ENCODE results near the gene KCNQ1OT1.
A peak's percentile ranks its signal among the peaks of the same experiment; 100 is the strongest.

KCNQ1OT1 gene

DNA sequence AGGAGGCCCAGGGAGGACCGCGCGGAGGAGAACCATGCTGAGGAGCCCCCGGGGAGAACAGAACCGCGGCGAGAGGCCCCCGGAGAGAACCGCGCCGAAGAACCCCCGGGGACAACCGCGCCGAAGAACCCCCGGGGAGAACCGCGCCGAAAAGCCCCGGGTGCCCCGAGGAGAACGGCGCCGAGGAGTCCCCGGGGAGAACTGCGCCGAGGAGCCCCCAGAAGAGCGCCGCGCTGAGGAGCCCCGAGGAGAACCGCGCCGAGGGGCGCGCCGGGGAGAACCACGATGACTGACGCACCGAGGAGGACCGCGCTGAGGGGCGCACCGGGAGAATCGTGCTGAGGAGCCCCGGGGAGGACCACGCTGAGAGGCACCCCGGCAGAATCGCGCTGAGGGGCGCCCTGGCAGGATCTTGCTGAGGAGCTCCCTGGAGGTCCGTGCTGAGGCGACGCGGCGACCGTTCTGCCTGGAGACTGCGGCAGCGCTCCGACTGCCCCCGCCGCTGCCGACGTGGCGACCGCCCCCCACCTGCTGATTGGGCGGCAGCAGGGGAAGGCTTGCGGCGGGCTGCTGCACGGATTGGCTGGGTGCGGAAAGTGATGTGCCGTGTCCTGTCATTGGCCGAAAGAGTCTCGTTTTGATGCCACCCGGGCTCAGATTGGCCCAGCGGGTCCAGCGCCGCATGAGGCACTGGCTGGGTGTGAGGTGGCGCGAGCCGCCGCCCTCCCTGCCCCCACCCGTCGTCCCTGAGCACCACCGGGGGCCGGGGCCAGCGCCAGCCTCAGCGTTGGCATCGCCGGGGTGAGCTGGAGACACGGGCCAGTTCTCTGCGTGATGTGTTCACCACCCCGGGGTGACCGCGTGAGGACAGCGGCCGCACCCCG lies at the start of gene KCNQ1OT1:
Gene KCNQ1OT1, minus strand, starts transcription at position 464 of the 884 bp plus-strand sequence.
- peak; percentile 82 to 85 for DNase-seq

DNA sequence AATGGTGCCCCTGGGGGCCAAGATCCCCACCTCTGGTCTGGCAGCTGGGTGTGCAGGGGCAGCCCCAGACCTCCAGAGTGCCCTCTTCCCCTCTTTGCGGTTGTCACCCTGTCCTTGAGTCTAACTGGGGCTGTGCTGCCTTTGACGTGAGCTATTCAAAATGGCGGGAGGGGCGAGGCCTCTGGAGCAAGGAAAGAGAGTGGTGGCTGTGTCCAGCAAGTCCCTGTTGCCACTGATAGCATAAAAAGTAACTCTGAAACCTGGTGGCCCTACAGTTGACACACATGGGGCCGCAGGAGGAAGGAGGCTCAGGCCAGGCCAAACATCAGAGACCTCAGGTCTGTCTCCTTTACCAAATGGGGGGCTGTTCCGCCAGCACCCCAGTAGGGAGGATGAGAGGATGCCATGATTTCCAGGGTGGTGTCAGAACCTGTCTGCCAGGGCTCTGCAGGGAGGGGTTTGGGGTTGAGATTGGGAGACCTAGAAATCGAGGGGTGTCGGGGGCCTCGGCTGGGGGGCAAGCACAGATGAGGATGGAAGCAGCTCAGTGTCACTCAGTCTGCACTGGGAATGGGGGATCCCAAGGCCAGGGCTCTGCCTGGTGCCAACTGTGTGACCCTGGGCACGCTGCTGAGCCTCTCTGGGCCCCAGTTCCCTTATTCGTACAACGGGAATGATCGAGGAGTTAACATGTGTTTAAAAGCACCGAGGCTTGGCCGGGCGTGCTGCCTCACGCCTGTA lies 49.2 kb upstream of the KCNQ1OT1 start:
- no peak for DNase-seq

DNA sequence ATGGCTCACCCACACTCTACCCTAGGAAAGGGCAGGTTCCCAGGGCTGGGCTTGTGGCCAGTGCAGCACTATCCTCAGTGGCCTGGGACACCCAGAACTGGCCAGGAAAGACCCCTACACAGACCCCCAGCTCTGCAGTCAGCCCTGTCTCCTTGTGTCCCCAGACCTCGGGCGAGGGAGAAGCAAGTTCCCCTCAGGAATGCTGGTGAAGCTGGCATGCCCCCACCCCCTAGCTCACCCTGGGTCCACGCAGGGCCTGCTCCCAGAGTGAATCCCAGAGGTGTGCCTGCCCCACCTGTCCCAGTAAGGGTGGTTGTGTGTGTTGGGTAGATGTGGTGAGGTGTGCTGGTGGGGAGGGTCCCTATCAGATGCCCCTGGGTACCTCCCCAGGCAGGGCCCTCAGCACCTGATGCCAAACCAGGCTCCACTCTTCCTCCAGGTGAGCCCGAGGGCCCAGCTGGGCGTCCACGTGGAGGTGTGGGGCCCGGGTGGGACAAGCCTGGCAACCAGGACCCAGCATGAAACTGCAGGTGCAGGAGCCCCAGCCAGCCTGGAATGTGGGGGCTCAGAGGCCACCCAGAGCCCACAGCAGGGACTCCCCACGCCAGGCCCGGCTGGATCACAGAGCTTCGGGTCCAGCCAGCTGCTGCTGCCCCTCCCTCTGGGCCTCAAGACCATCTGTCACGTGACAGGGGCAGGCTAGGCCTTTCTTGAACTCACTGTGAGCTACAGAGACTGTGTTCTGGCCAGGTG lies 48.4 kb upstream of the KCNQ1OT1 start:
- no peak for DNase-seq

DNA sequence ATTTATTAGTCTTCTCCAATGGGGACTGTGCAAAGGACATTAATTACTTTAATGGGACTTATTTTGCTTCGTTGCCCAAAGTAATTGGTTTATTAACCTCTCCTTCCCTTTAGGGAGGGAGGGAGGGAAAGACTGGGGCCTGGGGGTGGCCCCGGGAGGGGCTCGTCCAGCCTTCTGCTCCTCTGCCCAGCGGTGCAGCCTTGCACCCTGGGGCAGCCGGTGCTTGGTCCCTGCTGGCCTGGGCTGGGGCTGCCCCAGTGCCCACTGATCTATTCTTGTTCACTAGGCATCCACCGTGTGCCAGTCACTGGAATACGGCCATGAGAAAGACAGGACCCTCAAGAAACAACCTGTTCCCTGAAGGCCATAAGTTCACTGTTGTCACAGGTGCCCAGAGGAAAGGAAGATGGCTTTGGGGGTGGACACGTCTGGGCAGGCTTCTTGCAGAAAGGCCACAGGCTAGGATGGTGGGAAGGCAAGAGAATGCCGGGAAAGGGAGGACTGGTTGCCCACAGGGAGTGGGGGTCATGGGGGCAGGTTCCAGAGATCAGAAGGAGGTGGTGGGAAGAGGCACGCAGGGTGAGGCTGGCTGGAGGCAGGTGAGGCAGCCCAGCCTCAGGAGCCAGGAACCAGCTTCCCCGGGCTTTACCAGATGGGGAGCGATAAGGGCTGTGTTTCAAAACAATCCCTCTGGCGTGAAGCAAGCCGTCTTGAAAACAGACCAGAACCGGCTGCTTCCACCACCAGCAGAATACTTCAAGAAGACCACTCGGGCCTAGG lies 47.6 kb upstream of the KCNQ1OT1 start:
- DNase-seq, result no peak

DNA sequence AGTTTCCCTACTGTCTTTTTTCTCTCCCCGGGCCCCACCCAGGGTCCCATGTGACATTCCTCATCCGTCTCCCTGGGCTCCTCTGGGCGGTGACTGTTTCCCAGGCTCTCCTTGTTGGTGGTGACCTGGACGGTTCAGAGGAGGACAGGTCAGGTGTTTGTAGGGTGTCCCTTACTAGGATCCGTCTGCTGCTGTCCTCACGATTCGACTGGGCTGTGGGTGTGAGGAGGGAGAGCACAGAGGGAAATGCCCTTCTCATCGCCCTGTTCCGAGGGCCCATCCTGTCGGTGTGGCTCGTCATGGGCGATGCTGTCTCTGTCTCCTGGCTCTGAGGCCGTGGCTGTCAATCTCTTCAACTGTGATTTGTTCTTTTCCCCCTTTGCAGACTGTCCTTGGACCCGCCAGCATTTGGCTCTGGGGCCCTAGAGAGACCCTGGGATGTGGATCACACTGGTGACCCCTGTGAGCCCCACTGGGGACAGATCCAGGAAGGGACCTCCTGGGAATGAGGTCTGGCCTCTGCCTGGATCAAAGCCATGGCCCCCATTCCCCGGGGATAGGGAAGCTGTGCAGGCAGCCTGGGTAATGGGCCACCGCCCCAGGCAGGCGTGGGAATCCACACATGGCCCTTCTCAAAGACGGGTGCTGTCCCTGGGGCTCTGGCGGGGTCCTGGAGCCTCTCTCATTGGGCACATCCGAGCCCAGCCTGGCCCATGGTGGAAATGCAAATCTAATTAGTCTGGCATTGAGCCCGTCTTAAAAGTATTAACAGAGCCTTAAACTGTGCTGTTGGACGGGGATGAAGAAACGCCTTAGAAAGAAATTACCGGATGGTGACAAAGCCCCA lies 46.8 kb upstream of the KCNQ1OT1 start:
- DNase-seq, result peak in 1 of 2 donors; percentile 16

DNA sequence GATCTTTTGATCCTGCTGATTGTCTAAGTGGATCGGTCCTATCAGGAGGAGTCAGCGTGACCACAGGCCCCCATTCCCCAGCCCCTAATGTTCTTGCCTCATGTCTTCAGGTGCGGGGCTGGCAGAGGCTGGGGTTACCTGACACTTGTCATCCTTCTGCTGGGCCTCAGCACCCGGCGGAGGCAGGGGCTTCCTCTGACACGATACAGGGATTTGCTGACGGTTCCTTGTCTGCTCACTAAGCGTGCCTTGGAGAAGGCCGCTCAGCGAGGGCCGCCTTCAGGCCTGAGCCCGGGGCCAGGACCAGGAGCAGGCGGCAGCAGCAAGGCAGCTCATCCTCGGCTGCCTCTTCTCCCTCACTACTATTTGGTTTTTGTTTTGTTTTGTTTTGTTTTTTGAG lies 45.7 kb upstream of the KCNQ1OT1 start:
- DNase-seq, result no peak

DNA sequence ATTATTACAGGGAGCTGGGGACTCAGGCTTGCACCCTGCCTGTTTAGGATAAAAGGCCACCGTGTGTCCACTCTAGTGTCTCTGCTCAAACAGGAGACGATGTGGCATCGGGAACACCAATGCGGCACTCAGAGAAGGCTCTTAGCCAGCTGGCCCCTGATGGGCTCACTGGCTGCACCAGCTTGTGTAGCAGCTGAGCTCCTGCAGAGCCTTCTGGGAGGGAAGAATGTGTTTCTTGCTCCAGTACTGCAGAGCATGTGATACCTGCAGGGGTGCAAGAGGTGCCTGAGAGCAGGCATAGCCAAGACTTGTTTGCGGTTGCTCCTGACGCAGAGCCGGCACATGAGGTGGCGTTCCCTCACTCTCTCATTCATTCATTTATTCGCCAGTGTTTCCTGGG lies 44.4 kb upstream of the KCNQ1OT1 start:
- DNase-seq, result peak in 1 of 2 donors; percentile 20

DNA sequence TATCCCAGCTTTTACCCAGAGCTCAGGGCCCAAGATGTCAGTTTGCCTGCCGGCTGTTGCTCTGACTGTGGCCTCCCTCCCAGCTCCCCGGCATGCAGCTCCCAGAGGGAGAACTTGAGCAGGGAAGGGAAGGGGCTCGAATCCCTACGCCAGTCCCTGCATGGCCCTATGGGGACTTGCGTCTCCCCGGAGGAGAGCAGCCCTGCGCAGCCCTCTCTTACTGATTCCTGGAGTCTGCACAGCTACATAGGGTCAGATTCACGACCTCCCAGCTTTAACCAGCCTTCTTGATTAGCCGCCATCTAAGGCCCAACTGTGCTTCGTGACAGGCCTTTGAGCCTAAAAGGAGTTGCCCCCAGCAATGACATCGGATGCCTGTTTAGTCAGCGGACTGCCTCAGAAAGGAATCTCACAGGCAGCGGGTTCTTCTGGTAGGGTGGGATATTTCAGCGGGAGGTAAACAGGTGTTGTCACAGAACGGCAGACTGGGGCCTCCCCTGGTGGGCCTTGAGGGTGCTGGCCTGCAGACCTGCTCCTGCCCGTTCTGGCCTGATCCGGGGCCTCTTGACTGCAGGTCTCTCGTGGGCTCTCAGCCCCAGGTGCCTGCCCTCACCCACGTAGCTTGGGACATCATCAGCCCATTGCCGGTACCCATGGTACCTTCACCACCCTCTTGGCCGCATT lies 43.8 kb upstream of the KCNQ1OT1 start:
- DNase-seq, result no peak

DNA sequence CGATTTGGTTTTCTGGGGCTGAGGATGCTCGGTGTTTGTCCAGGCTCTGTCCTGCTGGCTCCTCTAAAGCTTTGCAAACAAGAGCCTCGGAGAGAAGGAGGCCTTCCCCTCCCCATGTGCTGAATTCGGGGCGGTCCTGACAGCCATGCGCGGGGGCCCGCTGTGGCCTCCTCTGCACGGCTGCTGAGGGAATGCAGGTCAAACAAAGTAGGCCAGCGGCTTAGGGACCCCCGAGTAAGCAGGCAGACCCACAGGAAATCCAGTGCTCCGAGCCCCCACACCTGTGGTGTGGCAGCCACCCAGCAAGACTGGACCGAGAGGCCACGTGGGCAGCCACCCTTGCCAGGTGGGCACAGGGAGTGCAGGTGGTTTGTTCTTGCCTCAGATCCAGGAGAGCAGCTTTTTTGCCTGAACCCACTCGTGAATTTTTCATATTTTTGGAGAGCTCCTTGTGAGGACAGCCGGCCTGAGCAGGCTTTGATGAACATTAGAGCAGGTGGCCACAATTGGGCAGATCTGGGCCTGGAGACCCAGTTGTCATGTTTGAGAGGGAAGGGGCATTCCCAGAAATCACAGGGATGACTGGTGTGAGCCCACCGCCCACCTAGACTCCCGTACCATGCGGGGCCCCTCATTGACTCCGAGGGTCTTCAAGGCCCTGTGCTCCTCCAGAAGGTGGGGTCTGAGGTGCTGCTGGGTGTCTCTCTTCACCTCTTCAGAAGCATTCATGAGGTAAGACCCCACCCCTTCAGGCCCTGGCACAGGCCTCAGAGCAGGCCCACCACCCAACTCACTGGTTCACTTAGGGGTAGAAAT lies 43.0 kb upstream of the KCNQ1OT1 start:
- no peak for DNase-seq

DNA sequence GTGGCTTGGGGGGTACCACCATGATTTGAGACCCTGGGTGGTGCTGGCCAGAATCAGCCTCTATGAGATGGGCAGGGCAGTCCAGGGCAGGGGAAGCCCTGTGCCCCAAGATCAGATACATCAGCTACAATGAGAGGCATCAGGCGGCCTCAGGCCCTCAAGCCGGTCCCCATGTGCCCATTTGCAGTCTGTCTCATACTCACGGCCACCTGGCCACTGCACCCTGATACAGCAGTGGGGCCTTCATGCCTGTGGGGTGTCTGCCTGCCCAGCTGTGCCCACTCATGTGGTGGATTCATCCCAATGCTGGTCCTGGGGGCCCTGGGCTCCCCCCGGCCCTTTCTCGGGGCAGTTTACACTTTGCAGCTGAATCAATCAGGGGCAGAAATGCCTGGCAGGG lies 42.4 kb upstream of the KCNQ1OT1 start:
- DNase-seq, result no peak

DNA sequence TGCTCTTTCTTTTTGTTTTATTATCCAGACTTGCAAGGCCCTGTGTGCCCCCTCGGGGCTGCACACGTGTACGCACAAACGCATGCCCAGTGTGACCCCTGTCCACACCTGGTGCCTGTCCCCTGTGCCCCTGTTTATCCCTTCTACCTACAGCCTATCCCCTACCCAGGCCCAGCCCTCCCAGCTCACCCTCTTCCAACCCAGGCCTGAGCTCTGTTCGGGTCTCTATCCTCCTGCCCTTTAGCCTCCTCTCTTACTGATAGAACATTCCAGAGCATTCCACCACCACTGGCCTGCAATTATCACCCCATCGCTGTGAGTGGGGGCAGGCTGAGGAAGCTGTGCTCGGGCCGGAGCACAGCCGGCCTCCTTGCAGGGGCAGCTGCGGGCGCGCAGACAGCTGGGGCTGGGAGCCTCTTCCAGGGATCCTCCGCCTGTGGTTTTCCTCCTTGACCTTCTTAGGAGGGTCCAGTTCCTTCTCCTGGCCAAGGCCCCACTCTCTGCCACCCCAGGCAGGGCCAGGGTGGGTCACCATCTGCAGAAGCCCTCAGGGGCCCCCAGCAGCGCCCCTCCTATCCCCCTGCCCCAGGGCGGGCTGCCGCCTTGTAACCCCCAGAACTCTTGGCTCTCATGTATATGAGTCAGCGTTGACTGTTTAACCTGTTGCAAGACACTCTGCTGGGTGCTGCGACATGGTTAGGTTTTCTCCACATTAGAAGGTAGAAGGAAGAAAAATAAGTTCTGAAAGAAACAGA lies 41.8 kb upstream of the KCNQ1OT1 start:
- DNase-seq, result no peak

DNA sequence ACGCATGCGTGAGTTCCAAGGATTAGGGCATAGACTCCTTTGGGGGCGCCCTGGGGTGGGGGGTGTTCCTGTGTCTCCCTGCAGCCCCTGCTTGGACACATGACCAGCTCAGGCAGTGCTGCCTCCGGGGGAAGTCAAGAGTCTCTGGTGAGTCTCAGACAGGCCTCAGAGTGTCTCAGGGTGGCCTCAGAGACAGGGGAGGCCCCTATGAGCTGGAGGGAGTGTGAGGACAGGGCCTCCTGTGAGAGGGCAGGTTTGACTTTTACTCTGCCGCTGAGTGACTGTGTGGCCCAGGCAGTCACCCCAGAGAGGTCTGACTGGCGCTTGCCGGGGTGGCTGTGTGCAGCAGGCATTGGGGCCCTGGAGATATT lies 41.2 kb upstream of the KCNQ1OT1 start:
- no peak for DNase-seq

DNA sequence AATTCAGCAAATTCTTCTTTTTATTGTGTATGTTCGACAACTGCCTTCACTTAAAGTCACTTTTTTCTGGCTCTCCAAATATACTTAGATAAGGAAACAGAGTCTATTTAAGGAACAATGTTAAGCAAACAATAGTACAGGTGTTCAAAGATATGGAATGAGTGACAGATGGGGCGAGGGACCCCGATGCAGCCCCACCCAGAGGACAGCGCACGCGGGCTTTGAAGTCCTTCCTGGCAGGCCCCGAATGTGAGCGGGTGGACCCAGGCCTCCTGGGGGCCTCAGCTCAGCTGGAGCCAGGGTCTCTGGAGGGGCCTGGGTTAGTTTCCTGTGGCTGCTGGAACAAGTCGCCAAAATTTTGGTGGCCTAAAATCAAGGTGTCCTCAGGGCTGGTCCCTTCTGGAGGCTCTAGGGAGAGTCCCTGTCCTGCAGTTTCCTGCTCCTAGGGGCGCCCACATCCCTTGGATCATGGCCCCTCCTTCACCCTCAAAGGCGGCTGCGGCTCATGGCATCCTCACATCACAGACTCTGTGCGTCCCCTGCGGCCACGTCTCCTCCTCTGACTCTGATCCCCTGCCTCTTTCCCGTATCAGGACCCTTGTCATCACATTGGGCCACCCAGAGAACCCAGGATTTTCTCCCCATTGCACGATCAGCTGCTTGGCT lies 40.6 kb upstream of the KCNQ1OT1 start:
- no peak for DNase-seq

DNA sequence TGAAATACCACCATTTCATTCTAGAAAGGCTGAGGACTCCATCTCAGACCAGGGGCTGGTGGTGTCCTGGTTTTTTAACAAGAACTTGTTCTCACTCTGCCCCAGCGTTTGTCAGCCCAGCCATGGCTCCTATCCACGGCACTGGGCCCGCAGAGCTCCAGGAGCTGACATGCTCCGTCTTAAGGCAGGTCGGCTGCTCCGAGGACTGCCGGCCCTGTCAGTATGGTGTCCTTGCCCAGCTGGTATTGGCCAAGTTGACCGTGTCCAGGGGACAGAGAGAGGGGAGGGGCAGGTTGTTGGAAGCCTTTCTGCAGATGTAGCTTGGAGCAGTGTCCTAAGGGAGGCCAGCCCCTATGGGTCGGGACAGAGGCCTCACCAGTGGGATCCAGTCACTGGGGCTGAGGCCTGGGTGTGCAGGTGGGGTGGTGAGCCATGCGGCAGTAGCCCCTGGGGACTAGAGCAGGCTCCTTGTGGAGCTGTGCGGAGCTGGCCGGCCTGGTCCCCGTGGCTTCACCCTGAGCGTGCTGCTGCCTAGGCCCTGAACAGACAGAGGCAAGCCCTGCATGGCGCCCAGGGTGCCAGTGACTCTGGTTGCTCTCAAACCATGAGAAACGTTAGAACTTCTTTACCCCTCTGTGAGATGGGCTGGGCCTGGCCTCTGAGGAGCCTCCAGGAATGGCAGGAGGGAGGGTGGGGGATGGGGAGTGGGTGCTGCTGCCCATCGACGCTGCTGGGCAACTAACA lies 39.9 kb upstream of the KCNQ1OT1 start:
- no peak for DNase-seq

DNA sequence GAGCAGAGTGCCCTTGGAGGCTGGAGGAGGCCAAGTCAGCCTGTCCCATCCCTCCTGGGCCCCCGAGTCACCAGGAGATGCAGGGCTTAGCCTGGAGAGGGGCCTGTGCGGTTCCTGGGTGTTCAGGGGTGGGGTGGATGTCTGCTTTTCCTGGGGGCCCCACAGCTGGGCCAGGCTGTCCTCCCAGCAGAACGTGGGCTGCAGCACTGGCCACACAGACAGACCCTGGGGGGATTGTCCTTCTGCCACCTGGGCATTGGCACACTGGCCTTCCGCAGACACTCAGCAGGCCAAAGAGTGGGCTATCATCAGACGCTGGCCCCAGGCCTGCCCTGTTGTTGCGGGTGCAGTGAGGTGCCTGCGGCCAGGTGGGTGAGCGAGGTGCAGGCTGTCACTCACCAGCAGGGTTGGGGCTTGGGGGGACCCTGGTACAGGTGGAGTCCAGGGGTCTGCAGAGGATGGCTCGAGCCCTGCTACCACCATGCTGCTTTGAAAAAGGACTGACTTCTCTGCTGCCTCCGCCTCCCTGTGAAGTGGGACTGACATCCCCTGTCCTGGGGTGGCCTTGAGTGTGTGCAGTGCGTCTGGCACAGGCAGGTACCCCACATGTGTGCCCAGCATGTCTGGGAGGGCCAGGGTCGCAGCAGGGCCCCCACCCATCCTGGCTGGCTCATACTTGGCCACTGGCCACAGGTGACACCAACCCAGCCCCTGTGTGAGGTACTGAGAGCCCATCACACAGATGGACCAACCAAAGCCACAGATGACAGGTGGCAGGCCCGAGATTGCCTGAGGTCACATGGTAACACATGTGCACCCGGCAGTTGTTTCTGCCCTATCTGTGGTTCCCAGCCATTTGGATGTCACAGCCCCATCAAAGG lies 39.0 kb upstream of the KCNQ1OT1 start:
- DNase-seq, result no peak

DNA sequence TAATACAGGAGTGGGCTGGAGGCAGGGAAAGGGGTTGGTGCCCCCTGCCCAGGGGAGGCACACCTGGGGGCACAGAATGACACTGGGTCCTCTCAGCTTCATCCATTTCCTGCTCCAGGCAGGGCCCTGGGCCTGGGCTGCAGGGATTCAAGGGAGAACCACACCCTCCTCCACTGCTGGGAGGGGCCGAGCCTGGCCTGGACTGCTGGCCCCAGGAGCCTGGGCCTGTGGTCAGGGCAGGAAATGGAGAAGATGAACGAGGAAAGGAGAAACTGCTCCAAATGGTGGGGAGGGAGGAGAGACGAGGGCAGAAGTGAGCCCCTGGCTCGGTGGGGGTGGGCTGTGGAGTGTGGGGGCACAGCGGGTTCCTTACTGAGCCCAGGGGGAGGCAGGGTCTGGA lies 38.1 kb upstream of the KCNQ1OT1 start:
- no peak for DNase-seq

DNA sequence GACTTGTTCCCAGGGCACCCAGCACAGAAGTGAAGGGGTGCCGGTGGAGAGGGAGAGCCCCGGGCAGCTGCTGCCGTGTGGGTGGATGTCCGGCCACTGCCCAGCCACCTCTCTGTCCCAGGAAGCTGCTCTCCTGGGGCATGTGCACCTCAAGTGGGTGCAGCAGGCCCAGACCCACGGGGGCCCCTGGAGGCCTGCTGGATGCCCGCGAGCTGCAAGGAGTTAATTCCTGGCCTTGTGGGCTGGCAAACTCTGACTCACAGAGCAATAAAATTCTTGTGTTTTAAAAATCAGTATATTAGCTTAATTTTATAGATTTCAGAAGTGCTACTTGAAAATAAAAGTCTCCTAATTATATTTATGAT lies 37.4 kb upstream of the KCNQ1OT1 start:
- DNase-seq, result no peak

Data from hippocampal formation (tissue), 2 donors.